ENCODE data around the gene ROBO1.

ROBO1 gene

DNA sequence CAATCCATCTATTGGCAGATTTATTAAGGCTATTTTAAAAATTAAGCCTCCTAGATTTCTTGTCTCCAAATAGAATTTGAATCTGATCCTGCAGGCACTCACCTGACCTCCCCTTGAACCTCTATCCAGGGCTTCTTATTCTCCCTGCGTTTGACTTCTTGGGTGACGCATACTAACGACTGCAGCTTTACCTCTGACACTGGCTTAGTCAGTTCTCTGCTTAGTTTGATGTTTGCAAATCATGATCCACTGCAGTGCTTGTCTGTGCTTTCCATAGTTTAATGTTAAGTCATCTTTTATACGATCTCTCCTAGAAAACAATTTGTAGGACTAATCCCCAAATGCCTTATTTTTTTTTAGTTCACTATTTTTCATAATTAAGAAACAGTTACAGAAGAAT lies 233.1 kb downstream of the ROBO1 start:
- TF ChIP-seq SP1 (IDR thresholded peaks at IDR 0.05) = no peak
- no peak for TF ChIP-seq FOXA1 (IDR thresholded peaks at IDR 0.05)
- peak; percentile 62; the same call in 1 of the 2 replicates for TF ChIP-seq PKNOX1 (IDR thresholded peaks at IDR 0.05)
- TF ChIP-seq TARDBP (IDR thresholded peaks at IDR 0.05) = no peak
- DNase-seq (ENCODE audit: extremely low spot score) = no peak
- ChIA-PET POLR2A (no interaction called here), CTCF (interaction anchor here (0.7 kb wide), 1 partner anchor 158 kb away, joined by 6 read pairs; no protein-coding TSS in a partner anchor)

DNA sequence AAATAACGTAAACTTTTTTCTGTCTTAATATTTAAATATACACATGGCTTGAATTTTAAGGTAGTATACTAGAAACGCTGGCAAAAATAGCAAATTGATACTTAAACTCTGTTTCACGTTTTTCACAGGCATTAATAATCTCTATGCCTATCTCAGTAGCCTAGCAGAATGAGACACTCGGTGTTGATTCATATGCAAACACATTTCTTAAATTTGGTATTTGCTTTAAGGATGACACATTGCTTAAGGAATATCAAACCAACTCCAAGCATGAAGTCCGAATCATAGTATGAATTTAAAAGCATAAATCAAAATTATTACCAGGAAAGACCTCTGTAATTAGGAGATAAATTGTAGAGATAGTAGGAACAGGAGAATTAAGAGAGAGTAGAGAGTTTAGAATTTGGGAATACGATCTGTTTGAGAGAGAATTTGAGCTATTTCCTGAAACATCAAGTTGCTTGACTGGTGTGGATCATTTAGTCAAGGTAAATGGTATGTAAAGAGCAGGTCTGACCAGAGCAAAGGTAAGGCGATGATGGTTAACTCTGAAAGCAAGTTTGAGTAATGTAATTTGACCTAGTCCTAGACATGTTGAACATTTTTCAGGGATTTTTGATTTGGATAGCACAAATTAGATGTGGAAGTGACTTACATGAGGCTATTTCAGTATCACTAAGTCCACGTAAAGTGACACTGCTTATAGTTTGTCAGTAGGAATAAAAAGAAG lies 236.1 kb downstream of the ROBO1 start:
- ChIA-PET CTCF (no interaction called here), POLR2A (no interaction called here)
- no peak for DNase-seq (ENCODE audit: extremely low spot score)
- no peak for TF ChIP-seq ZNF384 (IDR thresholded peaks at IDR 0.05)
- no peak for TF ChIP-seq NFRKB (IDR thresholded peaks at IDR 0.05)
- TF ChIP-seq TARDBP (IDR thresholded peaks at IDR 0.05) = no peak
- TF ChIP-seq HDGF (IDR thresholded peaks at IDR 0.05; ENCODE audit: borderline replicate concordance) = no peak
- TF ChIP-seq ARNT (IDR thresholded peaks at IDR 0.05) = no peak
- no peak for TF ChIP-seq LEF1 (IDR thresholded peaks at IDR 0.05; ENCODE audit: borderline replicate concordance)
- TF ChIP-seq PKNOX1 (IDR thresholded peaks at IDR 0.05) = no peak
- no peak for TF ChIP-seq ELF4 (IDR thresholded peaks at IDR 0.05)
- no peak for TF ChIP-seq FOXM1 (IDR thresholded peaks at IDR 0.05; ENCODE audit: borderline replicate concordance)

GRCh38 chr3:79521221-79521848 lies 246.5 kb downstream of the ROBO1 start:
- CTCF ChIA-PET = interaction anchor here (0.6 to 1.3 kb wide), 2 partner anchors 23 to 195 kb away, joined by 4 to 5 read pairs; no protein-coding TSS in a partner anchor
- POLR2A ChIA-PET = no interaction called here
- TF ChIP-seq CTBP1 (IDR thresholded peaks at IDR 0.05; ENCODE audit: borderline replicate concordance) (no peak), L3MBTL2 (conservative IDR thresholded peaks at IDR 0.05) (no peak), FOXA1 (IDR thresholded peaks at IDR 0.05) (no peak), PKNOX1 (IDR thresholded peaks at IDR 0.05) (0 out of 2 replicates have a peak, but pooled peaks have one; percentile 2), ZNF384 (IDR thresholded peaks at IDR 0.05) (no peak)

GRCh38 chr3:79517766-79518413 lies 249.9 kb downstream of the ROBO1 start:
- ChIA-PET CTCF (interaction anchor here (0.6 to 1.2 kb wide), 7 partner anchors 13 to 1174 kb away, joined by 3 to 4 read pairs (median 3); no protein-coding TSS in a partner anchor), POLR2A (no interaction called here)
- no peak for TF ChIP-seq L3MBTL2 (conservative IDR thresholded peaks at IDR 0.05)
- TF ChIP-seq ELF4 (IDR thresholded peaks at IDR 0.05) = no peak
- TF ChIP-seq LEF1 (IDR thresholded peaks at IDR 0.05; ENCODE audit: borderline replicate concordance) = no peak
- peak; percentile 39 for DNase-seq (ENCODE audit: extremely low spot score)

More at GRCh38 chr3:79521221-79521848, 246.5 kb downstream of the ROBO1 start:
- peak; percentile 35 for DNase-seq (ENCODE audit: extremely low spot score)

- CTCF ChIA-PET = no interaction called here
- TF ChIP-seq ARNT (IDR thresholded peaks at IDR 0.05) (no peak), PKNOX1 (IDR thresholded peaks at IDR 0.05) (no peak), L3MBTL2 (conservative IDR thresholded peaks at IDR 0.05) (no peak), CTBP1 (IDR thresholded peaks at IDR 0.05; ENCODE audit: borderline replicate concordance) (no peak), LEF1 (IDR thresholded peaks at IDR 0.05; ENCODE audit: borderline replicate concordance) (no peak), SUZ12 (IDR thresholded peaks at IDR 0.05) (no peak), FOXA1 (IDR thresholded peaks at IDR 0.05) (no peak), FOXK2 (IDR thresholded peaks at IDR 0.05) (no peak), FOXM1 (IDR thresholded peaks at IDR 0.05; ENCODE audit: borderline replicate concordance) (no peak), ELF4 (IDR thresholded peaks at IDR 0.05) (no peak), NFRKB (IDR thresholded peaks at IDR 0.05) (no peak), HDGF (IDR thresholded peaks at IDR 0.05; ENCODE audit: borderline replicate concordance) (no peak), BHLHE40 (IDR thresholded peaks at IDR 0.05; ENCODE audit: borderline replicate concordance) (no peak), ZNF384 (IDR thresholded peaks at IDR 0.05) (no peak), SP1 (IDR thresholded peaks at IDR 0.05) (no peak), TARDBP (IDR thresholded peaks at IDR 0.05) (no peak)
Observed at GRCh38 chr3:79516795-79517194, 251.0 kb downstream of the ROBO1 start.

GRCh38 chr3:79515072-79515471 lies 252.7 kb downstream of the ROBO1 start:
- ChIA-PET CTCF (no interaction called here), POLR2A (no interaction called here)
- TF ChIP-seq FOXM1 (IDR thresholded peaks at IDR 0.05; ENCODE audit: borderline replicate concordance) (no peak), TARDBP (IDR thresholded peaks at IDR 0.05) (no peak), SP1 (IDR thresholded peaks at IDR 0.05) (no peak), HDGF (IDR thresholded peaks at IDR 0.05; ENCODE audit: borderline replicate concordance) (no peak), BHLHE40 (IDR thresholded peaks at IDR 0.05; ENCODE audit: borderline replicate concordance) (no peak), LEF1 (IDR thresholded peaks at IDR 0.05; ENCODE audit: borderline replicate concordance) (no peak), ZNF384 (IDR thresholded peaks at IDR 0.05) (no peak), NFRKB (IDR thresholded peaks at IDR 0.05) (no peak), CTBP1 (IDR thresholded peaks at IDR 0.05; ENCODE audit: borderline replicate concordance) (no peak), FOXK2 (IDR thresholded peaks at IDR 0.05) (no peak)
- DNase-seq (ENCODE audit: extremely low spot score) = no peak

More at GRCh38 chr3:79516795-79517194, 251.0 kb downstream of the ROBO1 start:
- DNase-seq (ENCODE audit: extremely low spot score) = no peak
- POLR2A ChIA-PET = no interaction called here
